Spleen (tissue), 11 donors: ENCODE data around the gene RNPS1. TPM values are rescaled to one million over a fixed set of nuclear protein-coding genes. Genes with fewer than 3 reads are reported as not detected.
A peak's percentile ranks its signal among the peaks of the same experiment; 100 is the strongest.

ENCODE experiments used
- DNase-seq: peaks from one replicate; pipeline ENCODE4 v3.0.0-alpha.2; 2020
- H3K27ac ChIP-seq, 8 donors: fragments of 200-600 bp; sonication (generic) in 7 of 8; 1 replicate in 4 of 8; 2 replicates in 4 of 8; pipeline versions ENCODE4 v1.5.0 to v1.8.0; 2016 to 2021; ENCODE audit warnings: inconsistent platforms in 4 of 8, mild to moderate bottlenecking in 4 of 8, moderate library complexity in 1 of 8
- H3K27me3 ChIP-seq, 7 donors: fragments of 200-600 bp; sonication (generic) in 6 of 7; replicated peaks in 1 of 7; 1 replicate in 4 of 7; 2 replicates in 3 of 7; pipeline versions ENCODE4 v1.5.0 to v1.8.0; 2016 to 2021; ENCODE audit warnings: inconsistent platforms in 3 of 7, mild to moderate bottlenecking in 1 of 7
- H3K36me3 ChIP-seq, 6 donors: fragments of 200-600 bp; sonication (generic) in 5 of 6; 1 replicate in 4 of 6; 2 replicates in 2 of 6; pipeline versions ENCODE4 v1.5.0 to v1.8.0; 2016 to 2021; ENCODE audit warnings: inconsistent platforms in 2 of 6
- H3K4me1 ChIP-seq, 6 donors: fragments of 200-600 bp; sonication (generic) in 5 of 6; 1 replicate in 3 of 6; 2 replicates in 3 of 6; pipeline versions ENCODE4 v1.5.0 to v1.8.0; 2016 to 2021; ENCODE audit warnings: inconsistent platforms in 3 of 6
- H3K4me3 ChIP-seq, 8 donors: fragments of 200-600 bp; sonication (generic) in 7 of 8; 1 replicate in 4 of 8; 2 replicates in 4 of 8; pipeline versions ENCODE4 v1.5.0 to v1.8.0; 2016 to 2021; ENCODE audit warnings: inconsistent platforms in 4 of 8, mild to moderate bottlenecking in 4 of 8, moderate library complexity in 2 of 8
- H3K9me3 ChIP-seq, 8 donors: fragments of 200-600 bp; sonication (generic) in 7 of 8; 1 replicate in 4 of 8; 2 replicates in 4 of 8; pipeline versions ENCODE4 v1.5.0 to v1.8.0; 2016 to 2021; ENCODE audit warnings: inconsistent platforms in 4 of 8
- CTCF ChIP-seq, 11 experiments: fragments of 200-600 bp in 7 of 11; fragments of 450-650 bp in 4 of 11; sonication (generic) in 4 of 11; IDR thresholded peaks in 8 of 11; conservative IDR thresholded peaks in 3 of 11; 1 replicate in 7 of 11; 2 replicates in 4 of 11; pipeline versions ENCODE4 v1.4.0 to v1.8.0; 2016 to 2021; ENCODE audit warnings: antibody characterized with exemption in 11 of 11, inconsistent platforms in 4 of 11, mild to moderate bottlenecking in 1 of 11
- POLR2A ChIP-seq, 3 donors: fragments of 450-650 bp; IDR thresholded peaks; one replicate each; pipeline ENCODE4 v1.5.1; 2017; ENCODE audit warnings: antibody characterized with exemption in 3 of 3, mild to moderate bottlenecking in 1 of 3
- POLR2AphosphoS5 ChIP-seq, 3 donors: sonication (generic); formaldehyde crosslinking; IDR thresholded peaks; one replicate each; pipeline ENCODE4 v1.5.1; 2017; ENCODE audit warnings: antibody characterized with exemption in 3 of 3
- WGBS, 5 donors: extraction: QIAGEN DNeasy Blood & Tissue Kit in 3 of 5; methylation state at CpG; one replicate each; pipeline versions ENCODE4 v1.1.5 to v1.1.7; 2013 to 2018; 5-methylcytosine and 5-hydroxymethylcytosine counted together
- intact Hi-C: fragments of 100-400 bp; cut with DNase I; formaldehyde crosslinking; loops from one replicate; pipeline ENCODE4 v1.15.0; 2023; ENCODE audit warnings: low total_unique reads
- polyA plus RNA-seq, 3 donors: library from polyadenylated mRNA; stranded (reverse); fragments of 200-250 nt; gene quantifications; one replicate each; pipeline ENCODE4 v1.2.1, GENCODE V29; 2013
- total RNA-seq, 7 donors: library from RNA; depleted of rRNA in 3 of 7; stranded (reverse); fragments of >200 nt in 3 of 7; fragmentation: NEBNext Ultra II Directional in 4 of 7; extraction: Animal tissue kit (Norgen Biotek cat#: 25700) in 4 of 7; gene quantifications; one replicate each; pipeline versions ENCODE4 v1.1.0 to v1.2.1, GENCODE V29; 2016 to 2021
- donor health status: healthy with polysubstance abuse.
- donor health status: DM: no; HTN: no; CAD: no; lungs with moderate emphysema.
- donor health status: DM: no; HTN: no; CAD: no.
- donor health status: Bipolar disorder and iron deficiency.
- donor health status: healthy.
- donor health status: DM: no; HTN: no; CAD: no.
- donor health status: DM: yes; HTN: yes; CAD: no.

RNPS1 gene
- total and polyA plus RNA-seq, 10 donors, result 119 to 180 (median 130) TPM

GRCh38 chr16:2257726-2258125 lies 10.2 kb downstream of the RNPS1 start:
- DNase-seq, result no peak
- intact Hi-C loops, result no loop called here
- Histone ChIP-seq H3K4me1 (peaks cover 0 to 14% (median 3%) of the 10 kb centered on the region in 6 donors), H3K27me3 (no peaks in the 10 kb centered on the region), H3K36me3 (peaks cover 3 to 100% (median 98%) of the 10 kb centered on the region in 6 donors), H3K4me3 (no peak overlapping the region), H3K9me3 (no peaks in the 10 kb centered on the region), H3K27ac (no peak overlapping the region)
- WGBS, 5 donors, result 90 to 96% (median 93%) methylated on average over 6 of the region's 6 CpGs
- peak in 2 of 3 donors; percentile 13 to 22 for TF ChIP-seq POLR2AphosphoS5 (IDR thresholded peaks at IDR 0.05)
- no peak for TF ChIP-seq POLR2A (IDR thresholded peaks at IDR 0.05)
- TF ChIP-seq CTCF (IDR thresholded peaks at IDR 0.05 in 8 of 11, conservative IDR thresholded peaks at IDR 0.05 in 3 of 11), result no peak

DNA sequence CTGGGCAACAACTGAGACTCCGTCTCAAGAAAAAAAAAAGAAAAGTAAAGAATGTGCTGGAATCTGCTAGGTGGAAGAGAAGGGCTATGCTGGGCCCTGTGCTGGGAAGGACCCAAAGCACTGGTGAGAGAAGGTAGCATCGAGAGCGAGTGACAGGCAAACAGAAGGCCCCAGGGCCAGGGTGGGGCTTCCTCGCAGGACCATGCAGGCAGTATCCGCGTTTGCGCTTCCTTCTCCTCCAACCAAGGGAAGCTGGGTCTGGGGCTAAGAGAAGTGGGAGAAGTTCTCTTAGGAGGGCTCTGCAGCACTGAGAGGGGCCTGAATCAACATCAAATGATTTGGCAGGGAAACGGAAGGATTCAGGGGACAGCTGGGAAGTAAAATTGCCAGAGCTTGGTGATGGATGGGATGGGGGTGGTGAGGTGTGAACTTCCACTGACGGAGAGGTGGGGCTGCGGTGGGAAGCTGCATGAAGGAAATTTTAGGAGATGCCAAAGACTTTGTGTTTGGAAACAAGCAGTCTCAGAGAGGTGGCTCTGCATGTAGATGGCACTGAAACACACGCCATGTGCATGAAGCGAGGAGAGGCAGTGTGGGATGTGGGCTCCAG lies 11.3 kb downstream of the RNPS1 start:
- Histone ChIP-seq H3K9me3 (no peaks in the 10 kb centered on the region), H3K36me3 (peaks cover 3 to 97% (median 88%) of the 10 kb centered on the region in 6 donors), H3K27ac (no peak overlapping the region), H3K4me1 (peaks cover 0 to 25% (median 14%) of the 10 kb centered on the region in 6 donors), H3K27me3 (no peaks in the 10 kb centered on the region), H3K4me3 (no peak overlapping the region)
- 86 to 94% (median 89%) methylated on average over 12 of the region's 12 CpGs for WGBS, 5 donors
- DNase-seq, result no peak
- TF ChIP-seq CTCF (IDR thresholded peaks at IDR 0.05 in 8 of 11, conservative IDR thresholded peaks at IDR 0.05 in 3 of 11), result no peak
- intact Hi-C loops, result no loop called here

DNA sequence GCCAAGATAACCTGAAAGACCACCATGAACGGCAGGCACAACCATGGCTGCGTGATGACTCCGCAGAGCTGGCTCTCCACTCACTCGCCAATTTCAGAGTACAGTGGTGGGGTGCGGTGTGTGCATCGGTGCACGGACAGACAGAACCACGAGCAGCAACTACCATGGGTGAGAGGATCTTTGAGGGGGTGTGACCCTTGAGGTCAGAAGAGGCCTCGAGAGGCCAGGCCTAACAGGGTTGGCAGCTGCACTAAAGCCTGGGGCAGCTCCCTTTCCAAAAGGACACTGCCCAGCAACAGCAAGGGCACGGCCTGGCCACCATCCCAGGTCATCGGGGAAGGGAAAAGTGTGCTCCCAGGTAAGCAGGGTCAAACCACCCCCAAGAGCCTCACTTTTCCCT lies 14.6 kb downstream of the RNPS1 start:
- peaks cover 3 to 64% (median 55%) of the 10 kb centered on the region in 6 donors for H3K36me3 ChIP-seq
- 78 to 85% (median 81%) methylated on average over 10 to 11 of the region's 11 CpGs for WGBS, 5 donors
- no peak for DNase-seq
- H3K9me3 ChIP-seq, result no peaks in the 10 kb centered on the region
- no peak for TF ChIP-seq POLR2A (IDR thresholded peaks at IDR 0.05)
- peak in 1 of 3 donors; percentile 26 for TF ChIP-seq POLR2AphosphoS5 (IDR thresholded peaks at IDR 0.05)
- intact Hi-C loops, result no loop called here
- H3K27me3 ChIP-seq, result no peaks in the 10 kb centered on the region
- peak overlapping the region in 5 of 8 donors; percentile 7 to 94 (median 48) for H3K27ac ChIP-seq
- H3K4me3 ChIP-seq, result no peak overlapping the region
- peaks cover 9 to 52% (median 29%) of the 10 kb centered on the region in 6 donors for H3K4me1 ChIP-seq

DNA sequence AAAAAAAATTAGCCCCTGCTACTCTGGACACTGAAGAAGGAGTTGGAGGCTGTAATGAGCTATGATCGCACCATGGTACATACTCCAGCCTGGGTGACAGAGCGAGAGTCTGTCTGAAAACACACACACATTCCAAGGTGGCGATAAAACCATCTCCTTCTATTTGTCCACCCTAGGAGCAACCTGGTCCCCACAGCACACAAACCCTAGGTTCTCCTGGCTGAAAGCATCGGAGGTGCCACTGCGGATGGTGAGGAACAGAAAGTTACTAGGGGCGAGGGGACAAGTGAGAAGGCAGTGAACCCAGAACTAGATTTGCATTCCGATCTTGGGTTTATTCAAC lies 15.1 kb downstream of the RNPS1 start:
- no peak for DNase-seq
- TF ChIP-seq POLR2AphosphoS5 (IDR thresholded peaks at IDR 0.05), result no peak
- no peak for TF ChIP-seq POLR2A (IDR thresholded peaks at IDR 0.05)
- TF ChIP-seq CTCF (IDR thresholded peaks at IDR 0.05 in 8 of 11, conservative IDR thresholded peaks at IDR 0.05 in 3 of 11), result no peak
- peaks cover 9 to 52% (median 29%) of the 10 kb centered on the region in 6 donors for H3K4me1 ChIP-seq
- peaks cover 3 to 59% (median 51%) of the 10 kb centered on the region in 6 donors for H3K36me3 ChIP-seq
- no peak overlapping the region for H3K4me3 ChIP-seq
- H3K27me3 ChIP-seq, result no peaks in the 10 kb centered on the region
- intact Hi-C loops, result no loop called here
- 79 to 91% (median 88%) methylated on average over 7 of the region's 7 CpGs for WGBS, 5 donors
- H3K9me3 ChIP-seq, result no peaks in the 10 kb centered on the region
- peak overlapping the region in 5 of 8 donors; percentile 86 to 96 (median 93) for H3K27ac ChIP-seq
